D721Med (cell line): Measurements from ENCODE around the gene SON.

ENCODE experiments used
- DNase-seq: peaks from one replicate; pipeline ENCODE4 v3.0.0; 2011; ENCODE audit warnings: low spot score; ENCODE audit not compliant: insufficient read length
- FAIRE-seq: peaks from 2 replicates; lab custom pipeline; 2011; peaks lifted over from hg19 to GRCh38; lab: Jason Lieb, UNC
- TF ChIP-seq, protein P1 (sequence below): IDR thresholded peaks from 2 replicates; pipeline ENCODE4 v1.5.1; 2012; ENCODE audit warnings: mild to moderate bottlenecking, control low read depth; ENCODE audit not compliant: insufficient read depth; ENCODE audit errors: missing control alignments

SON gene

DNA sequence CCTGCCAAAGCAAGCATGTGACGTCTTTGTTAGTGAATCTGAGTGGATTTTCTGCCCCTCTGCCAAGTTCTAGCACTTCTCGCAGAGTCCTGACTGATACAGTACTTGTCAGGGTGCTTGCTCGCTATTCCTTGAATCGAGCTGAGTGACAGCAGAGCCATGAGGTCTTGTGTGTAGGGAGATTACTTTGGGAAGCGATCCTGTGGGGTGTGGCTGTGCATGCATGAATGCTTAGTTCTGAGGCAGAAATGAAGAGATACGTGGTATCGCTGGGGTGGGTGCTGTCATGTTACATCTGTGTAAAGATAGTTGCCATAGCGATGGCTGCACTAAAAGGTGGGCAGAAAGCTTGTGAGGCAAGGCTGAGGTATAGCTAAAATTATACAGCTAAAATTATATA is 32.0 kb upstream of the SON start:
- TF ChIP-seq, protein P1, sequence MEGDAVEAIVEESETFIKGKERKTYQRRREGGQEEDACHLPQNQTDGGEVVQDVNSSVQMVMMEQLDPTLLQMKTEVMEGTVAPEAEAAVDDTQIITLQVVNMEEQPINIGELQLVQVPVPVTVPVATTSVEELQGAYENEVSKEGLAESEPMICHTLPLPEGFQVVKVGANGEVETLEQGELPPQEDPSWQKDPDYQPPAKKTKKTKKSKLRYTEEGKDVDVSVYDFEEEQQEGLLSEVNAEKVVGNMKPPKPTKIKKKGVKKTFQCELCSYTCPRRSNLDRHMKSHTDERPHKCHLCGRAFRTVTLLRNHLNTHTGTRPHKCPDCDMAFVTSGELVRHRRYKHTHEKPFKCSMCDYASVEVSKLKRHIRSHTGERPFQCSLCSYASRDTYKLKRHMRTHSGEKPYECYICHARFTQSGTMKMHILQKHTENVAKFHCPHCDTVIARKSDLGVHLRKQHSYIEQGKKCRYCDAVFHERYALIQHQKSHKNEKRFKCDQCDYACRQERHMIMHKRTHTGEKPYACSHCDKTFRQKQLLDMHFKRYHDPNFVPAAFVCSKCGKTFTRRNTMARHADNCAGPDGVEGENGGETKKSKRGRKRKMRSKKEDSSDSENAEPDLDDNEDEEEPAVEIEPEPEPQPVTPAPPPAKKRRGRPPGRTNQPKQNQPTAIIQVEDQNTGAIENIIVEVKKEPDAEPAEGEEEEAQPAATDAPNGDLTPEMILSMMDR, result no peak
- DNase-seq, result no peak
- FAIRE-seq, result no peak

DNA sequence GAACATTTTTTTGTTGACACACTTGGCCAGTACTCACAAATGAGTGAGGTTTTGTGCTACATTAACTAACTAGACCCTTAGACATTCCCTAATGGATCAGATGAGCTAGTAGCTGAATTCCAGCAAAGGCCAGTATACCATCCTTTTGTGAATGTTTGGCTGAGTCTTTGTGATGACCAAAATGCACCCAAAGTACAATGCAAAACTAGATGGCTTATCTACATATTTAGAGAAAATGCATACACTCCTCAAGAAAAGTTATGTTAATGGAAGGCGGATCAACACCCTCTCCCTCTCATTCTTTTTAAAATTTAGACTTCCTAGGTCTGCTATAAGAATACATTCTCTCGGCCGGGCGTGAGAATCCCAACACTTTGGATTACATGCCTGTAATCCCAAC is 31.2 kb upstream of the SON start:
- no peak for DNase-seq
- TF ChIP-seq, protein P1, result no peak
- no peak for FAIRE-seq

DNA sequence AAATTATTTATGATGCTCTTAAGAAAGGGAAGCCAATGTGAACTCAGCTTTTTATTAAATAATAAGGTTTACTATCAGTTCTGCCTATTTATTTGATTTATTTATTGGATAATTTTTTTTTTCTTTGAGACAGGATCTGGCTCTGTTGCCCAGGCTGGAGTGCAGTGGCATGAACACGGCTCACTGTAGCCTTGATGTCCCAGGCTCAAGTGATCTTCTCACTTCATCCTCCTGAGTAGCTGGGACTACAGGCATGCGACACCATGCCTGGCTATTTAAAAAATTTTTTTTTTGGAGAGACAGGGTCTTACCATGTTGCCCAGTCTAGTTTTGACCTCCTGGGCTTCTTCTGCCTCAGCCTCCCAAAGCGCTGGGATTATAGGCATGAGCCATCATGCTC is 30.4 kb upstream of the SON start:
- DNase-seq (no peak), FAIRE-seq (no peak)
- TF ChIP-seq, protein P1, result no peak

DNA sequence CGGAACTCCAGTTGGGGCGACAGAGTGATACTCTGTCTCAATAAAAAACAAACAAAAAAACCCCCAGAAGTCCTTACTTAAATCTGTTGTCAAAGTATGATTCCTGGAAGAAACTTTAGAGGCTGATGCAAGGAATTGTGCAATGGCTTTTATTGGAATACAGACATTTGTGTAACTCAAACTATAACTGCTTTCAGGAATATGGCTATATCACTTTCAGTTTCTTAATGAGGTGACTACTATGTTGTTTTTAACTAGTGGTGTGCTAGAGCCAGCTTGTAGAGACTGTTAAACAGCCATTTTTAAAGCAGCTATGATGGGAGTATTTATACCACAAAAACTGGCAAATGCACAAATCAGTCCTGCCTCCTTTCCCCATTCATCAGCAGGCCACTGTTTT is 28.6 kb upstream of the SON start:
- DNase-seq, result no peak
- FAIRE-seq, result no peak
- TF ChIP-seq, protein P1, result no peak

DNA sequence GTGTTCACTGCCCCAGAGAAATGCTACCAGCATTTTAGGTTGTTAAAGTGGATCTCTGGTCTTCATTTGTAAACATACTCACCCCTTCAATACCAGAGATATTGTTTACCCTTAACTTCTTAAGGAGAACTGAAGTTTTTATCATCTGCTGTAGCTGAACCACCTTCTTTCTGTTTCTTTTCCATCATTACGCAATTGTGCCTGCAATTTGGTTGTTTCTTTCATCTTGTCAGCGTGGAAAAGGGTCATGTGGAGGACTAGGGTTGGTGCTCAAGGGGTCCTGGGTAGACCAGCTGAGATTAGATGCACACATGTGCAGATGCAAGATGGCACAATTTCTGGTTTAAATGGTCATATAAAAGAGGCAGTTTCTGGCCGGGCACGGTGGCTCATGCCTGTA is 23.9 kb upstream of the SON start:
- FAIRE-seq (no peak), DNase-seq (no peak)
- TF ChIP-seq, protein P1, result no peak

DNA sequence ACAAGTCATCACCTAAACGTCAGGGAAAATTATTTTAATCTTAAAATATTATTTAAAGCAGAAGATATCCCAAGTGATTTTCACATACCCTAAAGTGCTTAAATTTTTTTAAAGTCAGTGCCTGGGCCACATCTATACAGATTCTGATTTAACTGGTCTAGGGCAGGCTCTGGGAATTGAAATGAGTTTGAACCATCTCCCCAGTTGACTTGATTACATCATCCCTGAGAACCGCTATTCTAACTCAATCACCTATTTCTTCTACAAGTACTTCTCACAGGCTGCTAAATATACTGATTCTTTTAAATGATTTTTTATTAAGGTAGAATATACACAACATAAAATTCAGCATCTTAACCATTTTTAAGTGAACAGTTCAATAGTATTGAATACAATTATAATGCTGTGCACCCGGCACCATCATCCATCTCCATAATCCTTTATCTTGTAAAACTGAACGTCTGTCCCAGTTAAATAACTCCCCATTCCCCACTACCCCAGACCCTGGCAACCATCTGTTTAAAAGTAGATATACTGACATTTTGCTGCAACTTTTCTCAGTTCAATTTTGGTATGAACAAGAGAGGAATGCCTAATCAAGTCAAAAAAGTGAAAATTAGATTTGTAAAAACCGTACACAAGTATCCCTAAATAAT is 20.4 kb upstream of the SON start:
- TF ChIP-seq, protein P1, result no peak
- no peak for DNase-seq
- FAIRE-seq, result no peak

DNA sequence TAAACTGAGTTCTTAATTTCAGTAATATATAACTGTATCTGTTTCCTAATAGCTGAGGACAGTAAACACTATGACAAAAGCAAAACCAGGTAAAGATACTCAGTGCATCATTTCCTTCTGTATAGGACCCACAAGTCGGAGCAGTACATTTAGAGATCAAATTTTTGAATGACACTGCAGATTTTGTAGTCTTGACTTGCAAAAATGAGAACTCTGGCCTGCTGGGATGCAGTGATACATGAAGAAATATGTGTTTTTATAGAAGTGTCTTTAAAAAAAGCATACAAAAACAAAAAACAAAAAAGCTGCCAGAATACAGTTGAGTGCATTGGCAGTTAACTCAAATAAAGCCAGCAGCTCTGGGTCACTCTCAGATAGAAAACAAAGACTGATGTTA is 19.9 kb upstream of the SON start:
- TF ChIP-seq, protein P1, result no peak
- FAIRE-seq, result no peak

More for the DNA sequence above, 19.9 kb upstream of the SON start:
- DNase-seq, result no peak
